AG20443 (cell line): Measurements from ENCODE around the gene ASAP2.

Experiments
- DNase-seq: peaks from one replicate; pipeline ENCODE4 v3.0.0; 2012; ENCODE audit warnings: low spot score, mixed read lengths

The ASAP2 gene

DNA sequence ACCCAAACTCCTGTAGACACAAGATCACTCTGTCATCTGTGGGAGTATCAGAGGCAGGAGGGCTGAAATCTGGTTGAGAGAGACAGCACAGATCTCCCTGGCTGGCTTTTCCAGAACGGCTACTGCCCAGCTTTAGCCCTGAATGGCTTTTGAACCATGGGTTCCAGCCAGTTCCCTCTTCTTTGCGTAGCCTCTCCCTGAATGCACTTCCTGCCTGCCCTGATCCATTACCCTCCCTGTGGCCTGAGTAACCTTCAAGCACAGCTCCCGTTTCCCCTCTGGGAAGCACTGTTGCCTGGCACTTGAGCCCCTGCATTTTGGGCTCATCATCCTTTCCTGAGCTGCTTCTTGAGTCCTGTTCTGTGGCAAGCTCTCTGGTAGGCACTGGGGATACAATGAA is 68.8 kb downstream of the ASAP2 start:
- DNase-seq, result no peak

GRCh38 chr2:9276074-9276473 is 69.5 kb downstream of the ASAP2 start:
- DNase-seq, result no peak

GRCh38 chr2:9276901-9277451 is 70.4 kb downstream of the ASAP2 start:
- no peak for DNase-seq

DNA sequence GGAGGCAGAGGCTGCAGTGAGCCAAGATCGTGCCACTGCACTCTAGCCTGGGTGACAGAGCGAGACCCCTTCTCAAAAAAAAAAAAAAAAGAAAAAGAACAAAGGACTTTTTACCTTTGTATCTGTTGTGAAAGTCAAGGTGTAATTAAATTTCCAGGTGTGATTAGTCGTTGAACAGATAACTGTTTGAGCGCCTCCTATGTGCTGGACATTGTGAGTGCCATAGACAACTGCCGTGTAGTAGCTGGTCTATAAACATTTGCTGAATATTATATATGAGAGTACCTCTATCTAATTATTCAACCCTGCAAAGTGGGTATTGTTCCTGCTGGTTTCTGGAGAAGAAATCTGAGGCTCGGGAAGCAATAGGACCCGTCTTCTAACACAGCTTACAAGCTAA is 71.8 kb downstream of the ASAP2 start:
- DNase-seq, result no peak

DNA sequence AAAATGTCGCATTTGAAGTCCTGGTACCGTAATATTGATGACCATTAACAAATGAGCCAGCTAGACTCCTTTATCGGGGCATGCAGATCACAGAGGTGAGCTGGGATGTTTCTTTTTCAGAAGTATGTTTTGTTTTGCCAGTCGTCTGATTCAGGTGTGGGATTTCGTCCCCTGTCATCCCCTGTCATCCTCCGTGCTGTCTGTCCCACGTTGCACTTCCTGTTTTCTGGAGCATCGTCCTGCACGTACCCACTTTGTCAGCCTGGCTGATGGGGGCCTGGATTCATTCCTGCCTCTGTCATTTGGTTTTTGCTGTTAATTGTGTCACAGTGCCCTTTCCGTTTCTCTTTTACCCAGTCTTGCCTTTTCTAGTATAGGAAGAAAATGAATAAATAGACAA is 72.8 kb downstream of the ASAP2 start:
- no peak for DNase-seq

GRCh38 chr2:9280224-9280623 is 73.6 kb downstream of the ASAP2 start:
- no peak for DNase-seq

DNA sequence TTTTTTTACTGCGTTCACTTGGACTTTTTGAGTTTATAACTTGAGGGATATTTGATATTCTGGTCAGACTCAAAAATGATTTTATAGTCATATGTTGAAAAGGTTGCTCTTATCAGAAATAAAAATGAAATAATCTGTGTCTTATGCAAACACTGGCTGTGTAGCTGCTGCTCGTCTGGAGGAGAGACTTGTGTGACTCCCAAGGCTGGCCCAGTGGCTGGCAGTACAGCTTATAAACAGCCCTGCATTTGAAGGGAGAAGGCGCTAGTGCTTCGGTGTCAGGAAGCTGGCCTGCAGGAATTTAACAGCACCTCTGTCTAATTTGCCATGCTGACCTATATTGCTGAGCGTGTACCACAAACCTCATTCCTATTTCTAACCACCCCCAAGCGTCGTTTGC is 74.5 kb downstream of the ASAP2 start:
- DNase-seq, result no peak

DNA sequence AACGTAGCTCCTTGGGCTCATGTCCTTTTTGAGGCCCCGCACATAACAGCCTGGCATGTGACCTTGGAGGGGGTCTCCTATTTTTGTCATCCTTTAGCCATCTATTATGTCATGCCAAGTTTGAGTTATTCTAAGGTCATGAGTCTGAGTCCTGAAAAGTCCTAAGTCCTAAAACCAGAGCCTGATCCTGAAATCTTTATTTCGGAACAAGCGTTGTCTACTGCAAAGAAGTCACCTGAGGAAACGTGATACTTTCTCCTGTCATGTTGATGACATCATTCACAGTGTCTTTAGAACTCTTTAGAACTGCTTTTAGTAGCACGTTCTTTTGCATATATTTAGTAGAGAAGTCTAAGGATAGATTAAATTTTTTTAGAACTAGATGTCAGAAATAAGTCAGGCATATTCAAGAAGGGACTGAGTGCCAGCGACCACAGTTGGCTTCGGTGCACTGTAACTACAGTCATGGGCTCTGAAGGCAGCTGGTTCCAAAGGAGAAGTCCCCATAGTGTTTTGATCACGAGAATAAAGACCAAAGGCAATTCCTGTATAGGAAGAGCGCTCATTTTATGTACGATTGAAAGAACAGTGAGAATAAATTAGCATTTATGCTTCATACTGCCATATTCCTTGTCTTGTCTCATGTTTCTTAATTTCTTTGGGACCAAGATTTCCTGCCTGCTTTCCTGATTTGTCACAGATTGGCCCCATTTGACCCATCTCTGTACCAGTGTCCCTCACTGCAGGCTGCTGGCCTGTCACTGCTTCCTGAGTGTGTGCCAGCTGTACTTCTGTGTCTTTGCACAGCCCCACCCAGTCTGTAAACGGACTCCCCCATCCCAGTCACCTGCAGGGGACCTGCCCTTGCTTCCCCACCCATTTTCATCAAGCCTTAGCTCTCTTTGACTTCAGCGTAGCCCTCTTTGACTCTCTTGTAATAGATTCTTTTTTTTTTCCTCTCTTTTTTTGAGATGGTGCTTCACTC is 75.8 kb downstream of the ASAP2 start:
- no peak for DNase-seq

DNA sequence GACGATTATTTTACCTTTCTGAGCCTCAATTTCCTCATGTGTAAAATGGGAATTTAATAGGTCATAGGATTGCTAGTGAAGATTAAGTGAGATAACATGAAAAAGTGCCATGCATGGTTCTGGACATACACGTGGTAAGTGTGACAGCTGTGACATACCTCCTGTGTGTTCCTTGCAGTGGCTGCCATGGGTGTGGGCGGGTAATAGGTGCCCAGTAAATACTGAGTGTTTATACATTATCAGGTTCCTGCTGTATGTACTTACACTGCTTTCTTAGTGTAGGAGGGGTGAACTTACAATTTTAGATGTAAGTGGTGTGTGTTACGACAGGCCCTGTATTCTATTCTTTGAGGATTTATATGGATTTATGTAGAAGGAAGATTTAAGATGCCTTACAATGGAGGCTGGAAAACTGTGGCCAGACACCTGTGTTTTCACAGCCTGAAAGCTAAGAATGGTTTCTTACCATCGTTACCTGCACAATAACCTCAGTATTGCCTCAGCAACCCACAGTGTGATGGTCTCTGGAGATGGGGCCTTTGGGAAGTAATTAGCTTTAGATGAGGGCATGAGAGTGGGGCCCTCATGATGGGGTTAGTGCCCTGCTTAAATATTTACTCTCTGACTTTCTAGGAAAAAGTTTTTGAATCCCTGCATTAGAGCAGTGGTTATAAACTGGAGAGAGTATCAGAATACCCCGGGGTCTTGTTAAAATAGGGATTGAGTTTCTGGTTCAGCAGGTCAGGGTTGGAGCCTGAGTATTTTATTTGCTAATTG is 78.1 kb downstream of the ASAP2 start:
- no peak for DNase-seq

DNA sequence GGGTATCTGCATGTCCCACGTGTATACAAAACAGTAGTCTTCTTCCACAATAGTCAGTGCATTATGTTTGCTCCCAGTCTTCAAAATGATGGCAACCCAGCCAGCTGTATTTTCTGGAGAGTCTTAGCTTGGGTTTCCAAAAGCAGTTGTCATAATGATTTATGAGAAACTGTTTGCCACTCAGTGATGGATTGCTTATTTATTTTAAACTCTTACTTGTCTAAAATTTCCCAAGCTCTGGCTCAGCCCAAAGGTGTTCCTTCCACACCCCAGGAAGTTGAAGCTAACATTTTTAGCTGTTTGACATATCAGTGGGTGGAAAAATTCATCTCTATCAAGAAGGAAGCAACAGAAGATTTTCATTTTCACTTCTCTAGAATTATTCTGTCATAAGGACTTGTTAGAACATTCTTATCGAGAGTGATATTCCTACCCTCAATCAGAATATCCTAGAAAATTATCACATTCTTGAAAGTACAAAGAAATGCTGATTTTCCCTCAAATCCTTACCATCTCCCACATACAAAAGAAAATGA is 78.8 kb downstream of the ASAP2 start:
- DNase-seq, result no peak

GRCh38 chr2:9285921-9286320 is 79.3 kb downstream of the ASAP2 start:
- no peak for DNase-seq

GRCh38 chr2:9286554-9287399 is 80.2 kb downstream of the ASAP2 start:
- no peak for DNase-seq

- peak; percentile 95 for DNase-seq
These were observed 80.9 kb downstream of the ASAP2 start for GRCh38 chr2:9287400-9288045.

DNA sequence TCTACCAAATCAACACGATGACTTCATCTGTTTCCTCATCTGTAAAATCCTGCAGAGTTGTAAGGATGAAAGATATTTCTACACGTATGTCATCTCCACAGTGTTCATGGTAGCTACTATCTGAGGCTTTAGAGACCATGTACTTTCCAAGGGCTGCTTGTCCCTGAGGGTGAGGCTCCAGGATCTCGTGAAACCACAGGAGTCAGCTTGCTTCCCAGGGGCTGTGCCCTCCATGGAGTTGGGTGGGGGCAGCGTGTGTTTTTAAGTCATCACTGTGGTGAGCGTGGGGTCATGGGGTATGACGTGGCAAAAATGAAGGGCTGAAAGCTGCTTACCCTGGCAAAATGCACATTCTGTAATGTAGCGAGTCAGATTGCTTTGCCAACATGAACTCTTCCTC is 81.6 kb downstream of the ASAP2 start:
- DNase-seq, result peak; percentile 84

DNA sequence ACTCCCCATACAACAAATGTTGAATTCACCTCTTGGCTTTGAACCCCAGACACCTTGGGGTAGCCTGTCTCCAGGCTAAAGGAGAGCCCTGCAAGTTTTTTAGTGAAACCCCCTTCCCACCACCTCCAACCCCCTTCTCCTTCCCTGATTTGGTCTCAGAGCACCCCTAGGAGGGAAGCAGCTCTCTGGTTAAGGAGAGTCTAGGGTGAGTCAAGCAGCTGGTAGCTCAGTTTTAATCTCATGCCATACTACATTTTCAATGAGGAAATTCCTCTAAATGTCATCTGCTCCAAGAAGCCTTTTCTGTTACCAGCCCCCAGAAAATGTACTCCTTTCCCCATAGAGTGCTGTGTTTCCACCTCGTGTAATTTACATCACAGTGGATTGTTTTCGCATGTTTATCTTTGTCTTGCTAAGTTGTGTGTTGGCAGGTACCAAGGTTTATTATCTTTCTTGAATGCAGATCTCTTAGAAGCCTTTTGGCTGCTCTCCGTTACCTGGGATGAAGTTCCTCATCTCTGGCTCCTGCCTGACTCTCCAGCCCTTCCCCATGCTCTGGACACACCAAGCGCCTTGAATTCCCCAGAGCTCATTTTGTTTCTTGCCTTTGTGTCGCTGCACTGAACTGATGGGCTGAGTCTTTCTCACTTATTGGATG is 82.2 kb downstream of the ASAP2 start:
- peak; percentile 57 for DNase-seq

DNA sequence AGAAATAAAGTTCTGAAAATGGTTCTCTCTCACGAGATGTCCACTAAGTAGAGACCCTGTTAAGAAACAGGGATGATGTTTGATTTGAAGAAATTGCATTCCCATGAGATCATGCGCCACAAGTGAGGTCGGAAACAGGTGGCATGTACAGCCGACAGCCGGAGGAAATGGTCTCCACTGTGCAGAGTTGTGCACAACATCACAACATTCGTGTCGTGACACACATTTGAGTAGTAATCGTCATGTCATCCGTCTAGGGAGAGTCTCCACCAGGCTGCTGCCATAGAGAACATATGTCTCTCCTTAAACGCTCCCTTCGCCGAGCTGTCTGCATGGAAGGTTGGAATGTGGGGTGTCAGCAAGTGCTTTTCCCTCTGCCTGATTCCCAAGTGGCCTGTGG is 84.7 kb downstream of the ASAP2 start:
- DNase-seq, result no peak

DNA sequence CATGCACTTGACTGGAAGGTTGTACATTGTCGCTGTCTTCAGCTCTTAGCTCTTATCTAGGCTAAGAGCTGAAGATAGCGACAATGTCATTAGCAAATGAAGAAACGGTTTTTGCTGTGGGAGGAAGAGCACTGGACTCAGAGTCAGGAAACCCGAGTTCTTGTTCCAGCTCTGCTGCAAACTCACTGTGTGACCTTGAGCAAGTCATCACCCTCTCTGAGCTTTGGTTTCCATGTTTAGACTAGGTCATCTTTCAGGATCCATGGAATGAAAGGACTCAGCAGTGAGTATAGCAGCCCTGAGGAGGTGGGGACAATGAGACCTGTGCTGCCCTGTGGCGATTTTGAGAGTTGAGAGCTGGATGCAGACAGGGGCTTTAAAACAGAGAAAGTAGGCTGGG is 85.3 kb downstream of the ASAP2 start:
- DNase-seq, result no peak

DNA sequence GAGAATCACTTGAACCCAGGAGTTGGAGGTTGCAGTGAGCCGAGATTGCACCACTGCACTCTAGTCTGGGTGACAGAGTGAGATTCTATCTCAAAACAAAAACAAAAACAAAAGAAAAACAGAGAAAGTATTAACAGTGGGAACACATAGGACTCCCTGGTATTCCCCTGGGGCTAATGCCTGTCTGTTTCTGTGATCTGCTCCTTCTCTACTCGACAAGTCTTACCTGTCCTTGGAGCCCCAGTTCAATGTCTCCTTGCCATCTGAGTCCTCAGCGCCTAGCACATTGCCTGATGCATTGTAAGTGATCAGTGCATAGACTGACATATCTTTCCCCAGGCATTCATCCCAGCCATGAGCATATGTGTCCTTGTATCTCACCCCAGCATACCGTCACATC is 85.8 kb downstream of the ASAP2 start:
- DNase-seq, result no peak

DNA sequence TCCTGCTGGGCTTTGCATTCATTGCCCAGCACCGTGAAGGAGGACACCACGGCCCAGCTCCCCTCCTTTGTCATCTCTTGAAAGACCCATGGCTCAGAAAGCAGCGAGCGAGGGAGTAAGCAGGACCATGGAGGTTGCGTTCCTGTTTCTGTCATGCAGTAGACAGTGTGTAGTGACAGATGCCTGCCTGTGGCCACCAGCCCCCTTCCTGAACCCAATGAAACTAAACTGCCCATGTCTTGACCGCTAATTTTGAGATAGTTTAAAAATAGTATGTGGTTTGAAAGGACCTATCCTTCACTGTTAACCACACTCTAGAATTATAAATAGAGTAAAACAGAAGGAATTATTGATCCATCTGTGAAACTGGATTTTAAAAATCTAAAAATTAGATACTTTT is 88.2 kb downstream of the ASAP2 start:
- no peak for DNase-seq

DNA sequence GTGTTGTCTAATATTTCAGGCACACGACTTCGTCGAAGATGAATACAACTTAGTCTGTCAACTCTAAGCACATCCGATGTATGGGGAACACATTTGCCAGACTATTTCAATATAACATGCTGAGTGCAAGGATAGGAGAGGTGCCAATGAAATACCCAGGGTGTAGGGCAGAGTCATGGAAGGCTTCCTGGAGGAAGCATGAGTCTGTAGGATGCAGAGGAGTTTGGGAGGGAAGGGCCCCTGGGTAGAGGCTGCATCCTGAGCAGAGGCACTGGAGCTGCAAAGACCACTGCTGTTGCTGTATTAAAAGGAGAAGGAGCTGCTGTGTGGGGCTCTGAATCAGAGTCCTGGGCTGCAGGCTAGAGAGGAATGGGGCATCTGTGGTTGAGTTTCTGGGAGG is 89.9 kb downstream of the ASAP2 start:
- no peak for DNase-seq

DNA sequence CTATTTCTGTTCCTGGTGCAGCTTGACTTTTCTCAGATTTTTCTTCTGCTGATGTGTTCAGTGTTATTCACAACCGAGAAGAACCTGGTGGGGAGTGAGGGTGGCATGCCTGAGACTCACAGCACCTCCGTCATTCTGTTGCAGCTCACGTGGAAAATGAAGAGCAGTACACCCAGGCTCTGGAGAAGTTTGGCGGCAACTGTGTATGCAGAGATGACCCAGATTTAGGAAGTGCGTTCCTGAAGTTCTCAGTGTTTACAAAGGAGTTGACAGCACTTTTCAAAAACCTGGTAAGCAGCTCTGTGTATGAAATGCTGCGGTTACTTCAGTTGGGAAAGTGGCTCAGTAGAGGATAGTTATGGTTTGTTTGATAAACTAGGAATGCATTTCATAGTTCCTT is 90.5 kb downstream of the ASAP2 start:
- DNase-seq, result no peak
